Lower leg skin (tissue), 4 donors: Measurements from ENCODE around the gene TENM4. TPM values are rescaled to one million over a fixed set of nuclear protein-coding genes. Genes with fewer than 3 reads are reported as not detected.

Experiments used
- DNase-seq, 2 donors: peaks; one replicate each; pipeline ENCODE4 v3.0.0-alpha.2; 2019; ENCODE audit warnings: low spot score in 2 of 2
- H3K4me3 ChIP-seq: fragments of 200-600 bp; sonication (generic); 2 replicates; pipeline ENCODE4 v1.5.1; 2017; ENCODE audit warnings: mild to moderate bottlenecking, low read depth; ENCODE audit not compliant: poor library complexity, severe bottlenecking
- POLR2A ChIP-seq, 2 donors: fragments of 450-650 bp; IDR thresholded peaks; one replicate each; pipeline ENCODE4 v1.6.1; 2016 to 2017; ENCODE audit warnings: antibody characterized with exemption in 2 of 2, mild to moderate bottlenecking in 1 of 2, moderate library complexity in 1 of 2
- WGBS, 2 donors: methylation state at CpG; one replicate each; pipeline ENCODE4 v1.1.5; 2018; 5-methylcytosine and 5-hydroxymethylcytosine counted together
- intact Hi-C: fragments of 100-400 bp; cut with DNase I; formaldehyde crosslinking; loops from one replicate; pipeline ENCODE4 v1.15.0; 2023; ENCODE audit warnings: low total_unique reads
- total RNA-seq, 4 donors: library from RNA; depleted of rRNA; stranded (reverse); fragments of >200 nt; gene quantifications; one replicate each; pipeline ENCODE4 v1.1.0, GENCODE V29; 2016
- TF ChIP-seq, protein P1 (sequence below), 3 donors: fragments of 450-650 bp; IDR thresholded peaks; one replicate each; pipeline ENCODE4 v1.5.1; 2016; ENCODE audit warnings: antibody characterized with exemption in 3 of 3, mild to moderate bottlenecking in 3 of 3, moderate library complexity in 2 of 3

TENM4 gene
- total RNA-seq, 4 donors from 2014 or later: 34.4 to 41.1 (median 36.6) TPM

GRCh38 chr11:79304599-79305212, 136.1 kb downstream of the TENM4 start:
- no peak overlapping the region for H3K4me3 ChIP-seq
- DNase-seq: peak in 1 of 2 donors; percentile 18
- TF ChIP-seq POLR2A (IDR thresholded peaks at IDR 0.05): no peak
- TF ChIP-seq, protein P1, sequence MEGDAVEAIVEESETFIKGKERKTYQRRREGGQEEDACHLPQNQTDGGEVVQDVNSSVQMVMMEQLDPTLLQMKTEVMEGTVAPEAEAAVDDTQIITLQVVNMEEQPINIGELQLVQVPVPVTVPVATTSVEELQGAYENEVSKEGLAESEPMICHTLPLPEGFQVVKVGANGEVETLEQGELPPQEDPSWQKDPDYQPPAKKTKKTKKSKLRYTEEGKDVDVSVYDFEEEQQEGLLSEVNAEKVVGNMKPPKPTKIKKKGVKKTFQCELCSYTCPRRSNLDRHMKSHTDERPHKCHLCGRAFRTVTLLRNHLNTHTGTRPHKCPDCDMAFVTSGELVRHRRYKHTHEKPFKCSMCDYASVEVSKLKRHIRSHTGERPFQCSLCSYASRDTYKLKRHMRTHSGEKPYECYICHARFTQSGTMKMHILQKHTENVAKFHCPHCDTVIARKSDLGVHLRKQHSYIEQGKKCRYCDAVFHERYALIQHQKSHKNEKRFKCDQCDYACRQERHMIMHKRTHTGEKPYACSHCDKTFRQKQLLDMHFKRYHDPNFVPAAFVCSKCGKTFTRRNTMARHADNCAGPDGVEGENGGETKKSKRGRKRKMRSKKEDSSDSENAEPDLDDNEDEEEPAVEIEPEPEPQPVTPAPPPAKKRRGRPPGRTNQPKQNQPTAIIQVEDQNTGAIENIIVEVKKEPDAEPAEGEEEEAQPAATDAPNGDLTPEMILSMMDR (IDR thresholded peaks at IDR 0.05): no peak
- 65 to 68% methylated on average over 4 of the region's 4 CpGs for WGBS, 2 donors
- intact Hi-C loops: no loop called here

DNA sequence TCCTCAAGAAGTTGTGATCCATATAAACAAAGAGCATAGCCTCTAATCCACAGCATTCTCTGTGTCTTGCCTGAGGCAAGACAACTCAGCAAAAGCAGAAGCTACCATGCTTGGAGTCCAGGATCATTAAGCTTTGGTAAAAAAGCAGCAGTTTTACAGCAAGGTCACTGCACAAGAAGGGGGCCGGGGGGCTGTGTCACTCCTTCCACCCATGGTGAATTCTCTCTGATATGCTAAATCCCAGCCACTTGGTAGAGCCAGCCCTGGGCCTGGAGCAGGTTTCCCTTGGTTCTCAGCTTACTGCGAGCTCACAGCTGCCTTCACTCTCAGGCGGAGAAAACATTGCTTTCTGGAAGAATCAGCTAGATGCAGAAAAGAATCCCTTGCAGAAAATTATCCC, 144.7 kb downstream of the TENM4 start:
- no peak overlapping the region for H3K4me3 ChIP-seq
- intact Hi-C loops: loop anchor here (5.0 kb wide), 1 partner anchor 1084 kb away; no protein-coding TSS in a partner anchor
- no peak for DNase-seq
- WGBS, 2 donors: 65 to 68% methylated on average over 3 of the region's 3 CpGs
- TF ChIP-seq POLR2A (IDR thresholded peaks at IDR 0.05): no peak
- TF ChIP-seq, protein P1 (IDR thresholded peaks at IDR 0.05): no peak

DNA sequence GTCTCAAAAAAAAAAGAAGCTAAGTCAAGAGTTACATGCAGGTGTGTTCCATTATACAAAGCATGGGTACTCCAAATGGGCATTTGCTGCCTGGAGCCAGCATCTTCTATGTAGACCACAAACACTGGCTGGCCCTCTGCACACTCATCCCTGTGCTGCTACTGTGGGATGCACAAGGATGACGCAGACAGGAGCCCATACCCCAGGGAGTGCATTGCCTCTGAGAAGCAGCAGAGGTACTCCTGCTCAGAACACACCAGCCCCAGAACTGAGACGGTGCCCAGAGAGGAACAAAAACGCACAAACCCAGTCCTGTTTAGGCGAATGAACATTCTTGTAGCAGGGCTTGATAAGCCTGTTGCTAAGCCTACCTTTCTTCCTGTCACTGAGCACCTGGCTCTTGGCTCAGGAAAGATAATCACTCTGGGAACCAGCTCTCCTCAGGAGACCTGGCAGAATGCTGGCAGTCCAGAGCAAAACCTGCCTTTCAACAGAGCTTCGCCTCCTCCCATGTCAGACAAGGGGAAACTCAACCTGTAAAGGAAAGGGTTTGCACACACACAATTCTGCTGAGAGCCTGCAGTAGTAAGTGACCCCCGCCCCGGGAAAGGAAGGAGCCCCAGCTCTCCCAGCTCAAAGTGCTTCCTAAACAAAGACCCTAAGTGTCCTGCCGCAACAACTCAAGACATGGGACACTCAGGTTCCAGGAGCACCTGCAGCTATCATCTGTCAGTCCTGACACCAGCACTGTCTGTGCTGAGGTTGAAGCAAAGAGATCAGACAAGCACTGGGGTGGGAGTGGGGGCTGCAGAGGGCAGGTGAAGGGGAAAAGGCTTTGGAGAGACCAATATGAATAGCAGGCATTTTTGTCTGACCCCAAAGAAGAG, 145.7 kb downstream of the TENM4 start:
- no peak overlapping the region for H3K4me3 ChIP-seq
- no peak for DNase-seq
- 63 to 72% methylated on average over 8 of the region's 8 CpGs for WGBS, 2 donors
- intact Hi-C loops: loop anchor here (5.0 kb wide), 1 partner anchor 1083 kb away; no protein-coding TSS in a partner anchor
- TF ChIP-seq, protein P1 (IDR thresholded peaks at IDR 0.05): no peak
- no peak for TF ChIP-seq POLR2A (IDR thresholded peaks at IDR 0.05)

DNA sequence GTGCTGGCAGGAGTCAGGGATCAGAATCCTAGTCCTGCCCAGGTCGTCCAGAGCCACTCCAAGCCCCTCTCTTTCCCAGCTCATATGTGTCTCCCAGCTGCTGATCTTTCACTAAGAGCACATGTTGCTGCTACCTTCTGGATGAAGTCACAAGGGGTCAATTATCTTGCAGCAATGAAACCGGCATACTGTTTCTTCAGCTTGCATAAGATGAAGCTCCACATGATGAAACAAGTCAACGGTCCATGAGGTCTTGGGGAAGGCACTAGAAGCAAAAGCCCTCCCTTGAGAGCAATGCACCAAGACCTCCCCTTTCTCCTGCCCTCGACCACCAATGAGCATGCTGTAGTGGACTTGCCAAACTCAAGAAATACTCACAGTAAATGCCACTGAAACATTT, 148.9 kb downstream of the TENM4 start:
- 61 to 70% methylated on average over 4 of the region's 4 CpGs for WGBS, 2 donors
- DNase-seq: no peak
- no peak overlapping the region for H3K4me3 ChIP-seq
- TF ChIP-seq, protein P1 (IDR thresholded peaks at IDR 0.05): no peak
- TF ChIP-seq POLR2A (IDR thresholded peaks at IDR 0.05): no peak
- intact Hi-C loops: no loop called here

GRCh38 chr11:79290761-79291160, 150.1 kb downstream of the TENM4 start:
- DNase-seq: no peak
- intact Hi-C loops: no loop called here
- no peak overlapping the region for H3K4me3 ChIP-seq
- TF ChIP-seq, protein P1 (IDR thresholded peaks at IDR 0.05): no peak
- no peak for TF ChIP-seq POLR2A (IDR thresholded peaks at IDR 0.05)
